ENCODE measurements around the gene SPATC1L.
"Not testable (repeated sequence)": the region's sequence is repeated elsewhere in the genome, so short reads cannot be mapped to it uniquely, and the experiment has no call there.

Gene SPATC1L

DNA sequence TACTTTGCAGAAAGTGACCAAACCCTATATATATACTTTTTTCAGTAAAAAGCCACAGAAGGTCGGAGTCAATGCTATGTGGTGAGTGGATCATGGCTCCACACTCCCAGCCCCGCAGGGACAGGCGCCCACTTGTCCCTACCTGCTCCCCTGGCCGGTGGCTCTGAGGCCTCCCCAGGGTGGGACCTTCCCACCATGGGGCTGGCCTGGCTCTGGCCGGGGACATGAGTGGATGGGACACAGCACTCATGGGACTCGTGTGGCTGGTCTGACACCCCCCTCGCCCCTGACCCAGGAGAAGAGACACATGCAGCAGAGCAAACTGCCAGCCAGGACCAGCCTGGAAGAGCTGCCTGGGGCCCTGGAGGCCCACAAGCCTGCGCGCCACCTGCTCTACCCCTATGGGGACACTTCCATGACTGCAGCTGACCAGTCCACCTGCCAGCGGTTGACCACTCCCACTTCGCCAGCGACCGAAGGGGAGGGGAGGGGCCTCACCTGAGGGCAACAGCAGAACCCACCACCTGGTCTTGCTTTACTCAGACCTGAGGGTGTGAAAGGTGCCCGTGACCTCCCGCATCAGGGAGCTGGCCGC, 2.2 kb downstream of the SPATC1L start:
- DNase-seq, result no peak

GRCh38 chr21:46181436-46181835, 2.8 kb downstream of the SPATC1L start:
- no peak for DNase-seq

GRCh38 chr21:46180778-46181391, 3.4 kb downstream of the SPATC1L start:
- no peak for DNase-seq

DNA sequence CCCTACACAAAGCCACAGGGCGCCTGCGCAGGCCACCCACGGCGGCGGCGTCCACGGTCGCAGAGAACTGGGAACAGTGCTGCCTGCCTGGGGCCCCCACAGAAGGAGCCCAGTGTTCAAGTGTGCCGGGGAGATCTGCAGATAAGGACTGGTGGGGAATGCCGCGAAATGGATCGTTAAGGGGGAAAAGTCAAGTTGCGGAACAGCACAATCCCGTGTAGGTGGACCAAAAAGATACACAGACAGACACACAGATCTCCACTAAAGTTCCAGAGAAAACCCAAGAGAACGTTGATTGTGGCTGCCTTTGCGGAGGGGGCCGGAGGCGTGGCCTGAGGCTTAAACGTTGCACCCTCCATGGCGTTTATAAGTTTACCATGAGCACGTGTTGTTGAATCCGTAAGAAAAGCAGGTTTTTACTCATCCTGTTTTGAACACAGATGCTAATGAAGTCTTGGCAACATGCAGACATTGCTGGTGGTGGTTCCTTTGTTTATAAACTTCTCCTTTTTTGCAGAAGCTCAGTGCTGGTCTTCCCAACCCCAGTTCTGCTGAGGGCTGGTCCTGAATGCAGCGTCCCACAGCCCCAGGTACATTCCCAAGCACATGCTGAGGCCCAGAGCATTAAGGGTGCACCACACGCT, 4.1 kb downstream of the SPATC1L start:
- no peak for DNase-seq

GRCh38 chr21:46179708-46180078, 4.6 kb downstream of the SPATC1L start:
- no peak for DNase-seq

DNA sequence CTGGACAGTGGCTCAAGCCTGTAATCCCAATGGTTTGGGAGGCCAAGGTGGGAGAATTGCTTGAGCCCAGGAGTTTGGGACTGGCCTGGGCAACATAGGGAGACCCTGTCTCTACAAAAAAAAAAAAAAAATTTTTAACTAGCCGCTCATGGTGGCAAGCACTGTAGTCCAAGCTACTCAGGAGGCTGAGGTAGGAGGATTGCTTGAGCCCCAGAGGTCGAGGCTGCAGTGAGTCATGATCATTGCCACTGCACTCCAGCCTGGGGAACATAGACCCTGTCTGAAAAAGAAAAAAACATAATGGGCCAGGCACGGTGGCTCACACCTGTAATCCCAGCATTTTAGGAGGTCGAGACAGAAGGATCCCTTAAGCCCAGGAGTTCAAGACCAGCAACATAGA, 5.3 kb downstream of the SPATC1L start:
- DNase-seq, result no peak

DNA sequence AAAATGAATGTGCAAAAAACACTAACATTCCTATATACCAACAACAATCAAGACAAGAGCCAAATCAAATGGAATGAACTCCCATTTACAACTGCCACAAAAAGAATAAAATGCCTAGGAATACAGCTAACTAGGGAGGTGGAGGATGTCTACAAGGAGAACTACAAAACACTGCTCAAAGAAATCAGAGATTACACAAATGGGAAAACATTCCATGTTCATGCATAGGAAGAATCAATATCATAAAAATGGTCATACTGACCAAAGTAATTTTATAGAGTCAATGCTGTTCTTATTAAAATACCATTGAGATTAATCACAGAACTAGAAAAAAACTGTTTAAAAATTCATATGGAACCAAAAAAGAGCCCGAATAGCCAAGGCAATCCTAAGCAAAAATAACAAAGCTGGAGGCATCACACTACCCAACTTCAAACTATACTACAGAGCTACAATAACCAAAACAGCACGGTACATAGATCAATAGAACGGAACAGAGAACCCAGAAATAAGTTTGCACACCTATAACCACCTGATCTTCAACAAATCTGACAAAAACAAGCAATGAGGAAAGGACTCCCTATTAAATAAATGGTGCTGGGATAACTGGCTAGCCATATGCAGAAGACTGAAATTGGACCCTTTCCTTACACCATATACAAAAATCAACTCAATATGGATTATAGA, 7.7 kb downstream of the SPATC1L start:
- DNase-seq, result not testable (repeated sequence)

GRCh38 chr21:46173573-46173972, 10.7 kb downstream of the SPATC1L start:
- DNase-seq, result no peak

- DNase-seq, result no peak
Measured at GRCh38 chr21:46172863-46173528, 11.3 kb downstream of the SPATC1L start.

- no peak for DNase-seq
Measured at GRCh38 chr21:46171996-46172862, 12.0 kb downstream of the SPATC1L start.

- no peak for DNase-seq
Measured at GRCh38 chr21:46171585-46171984, 12.7 kb downstream of the SPATC1L start.

DNA sequence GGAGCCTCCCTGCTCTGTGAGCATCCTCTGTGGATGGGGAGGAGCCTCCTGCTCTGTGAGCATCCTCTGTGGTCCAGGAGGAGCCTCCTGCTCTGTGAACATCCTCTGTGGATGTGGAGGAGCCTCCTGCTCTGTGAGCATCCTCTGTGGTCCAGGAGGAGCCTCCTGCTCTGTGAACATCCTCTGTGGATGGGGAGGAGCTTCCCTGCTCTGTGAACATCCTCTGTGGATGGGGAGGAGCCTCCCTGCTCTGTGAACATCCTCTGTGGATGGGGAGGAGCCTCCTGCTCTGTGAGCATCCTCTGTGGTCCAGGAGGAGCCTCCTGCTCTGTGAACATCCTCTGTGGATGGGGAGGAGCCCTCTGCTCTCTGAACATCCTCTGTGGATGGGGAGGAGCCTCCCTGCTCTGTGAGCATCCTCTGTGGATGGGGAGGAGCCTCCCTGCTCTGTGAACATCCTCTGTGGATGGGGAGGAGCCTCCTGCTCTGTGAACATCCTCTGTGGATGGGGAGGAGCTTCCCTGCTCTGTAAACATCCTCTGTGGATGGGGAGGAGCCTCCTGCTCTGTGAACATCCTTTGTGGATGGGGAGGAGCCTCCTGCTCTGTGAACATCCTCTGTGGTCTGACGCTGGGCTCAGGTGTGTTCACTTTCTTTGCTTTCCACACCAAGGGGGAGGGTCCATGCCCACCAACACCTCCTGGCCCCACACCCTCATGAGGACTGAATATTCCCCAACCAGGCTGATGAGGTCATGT, 13.6 kb downstream of the SPATC1L start:
- DNase-seq, result not testable (repeated sequence)

- DNase-seq, result no peak
Measured at GRCh38 chr21:46168659-46169386, 15.4 kb downstream of the SPATC1L start.

DNA sequence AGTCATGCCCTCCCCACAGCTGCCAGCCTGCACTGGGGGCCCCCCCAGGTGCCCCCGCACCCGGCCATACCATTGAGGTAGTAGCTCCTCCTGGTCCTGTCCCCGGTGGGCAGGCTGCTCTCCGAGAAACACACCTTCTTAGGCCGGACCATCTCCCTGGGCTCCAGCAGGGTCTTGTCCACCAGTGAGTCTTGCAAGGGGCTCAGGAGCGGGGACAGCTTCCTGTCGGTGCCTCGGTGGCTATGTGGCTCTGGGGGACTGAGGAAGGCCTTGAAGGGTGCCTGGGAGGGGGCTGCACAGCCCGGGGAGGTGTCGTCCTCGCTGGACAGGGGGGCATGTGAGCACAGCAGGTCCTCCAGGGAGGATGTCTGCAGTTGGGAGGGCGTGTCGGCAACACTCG, 16.0 kb downstream of the SPATC1L start:
- DNase-seq, result no peak

- no peak for DNase-seq
Measured at GRCh38 chr21:46165098-46165497, 19.2 kb downstream of the SPATC1L start.

DNA sequence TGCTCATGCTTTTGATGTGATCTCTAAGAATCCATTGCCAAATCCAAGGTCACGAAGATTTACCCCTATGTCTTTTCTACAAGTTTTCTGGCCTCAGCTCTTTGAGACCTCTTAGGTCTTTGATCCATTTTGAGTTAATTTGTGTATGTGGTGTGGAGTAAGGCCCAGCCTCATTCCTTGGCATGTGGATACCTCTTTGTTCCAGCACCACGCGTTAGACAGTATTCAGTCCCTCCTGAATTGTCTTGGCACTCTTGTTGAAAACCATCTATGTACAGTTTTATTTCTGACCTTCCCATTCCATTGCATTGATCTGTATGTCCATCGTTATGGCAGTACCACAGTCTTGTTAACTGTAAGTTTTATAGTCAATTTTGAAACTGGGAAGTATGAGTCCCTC, 20.9 kb downstream of the SPATC1L start:
- no peak for DNase-seq

DNA sequence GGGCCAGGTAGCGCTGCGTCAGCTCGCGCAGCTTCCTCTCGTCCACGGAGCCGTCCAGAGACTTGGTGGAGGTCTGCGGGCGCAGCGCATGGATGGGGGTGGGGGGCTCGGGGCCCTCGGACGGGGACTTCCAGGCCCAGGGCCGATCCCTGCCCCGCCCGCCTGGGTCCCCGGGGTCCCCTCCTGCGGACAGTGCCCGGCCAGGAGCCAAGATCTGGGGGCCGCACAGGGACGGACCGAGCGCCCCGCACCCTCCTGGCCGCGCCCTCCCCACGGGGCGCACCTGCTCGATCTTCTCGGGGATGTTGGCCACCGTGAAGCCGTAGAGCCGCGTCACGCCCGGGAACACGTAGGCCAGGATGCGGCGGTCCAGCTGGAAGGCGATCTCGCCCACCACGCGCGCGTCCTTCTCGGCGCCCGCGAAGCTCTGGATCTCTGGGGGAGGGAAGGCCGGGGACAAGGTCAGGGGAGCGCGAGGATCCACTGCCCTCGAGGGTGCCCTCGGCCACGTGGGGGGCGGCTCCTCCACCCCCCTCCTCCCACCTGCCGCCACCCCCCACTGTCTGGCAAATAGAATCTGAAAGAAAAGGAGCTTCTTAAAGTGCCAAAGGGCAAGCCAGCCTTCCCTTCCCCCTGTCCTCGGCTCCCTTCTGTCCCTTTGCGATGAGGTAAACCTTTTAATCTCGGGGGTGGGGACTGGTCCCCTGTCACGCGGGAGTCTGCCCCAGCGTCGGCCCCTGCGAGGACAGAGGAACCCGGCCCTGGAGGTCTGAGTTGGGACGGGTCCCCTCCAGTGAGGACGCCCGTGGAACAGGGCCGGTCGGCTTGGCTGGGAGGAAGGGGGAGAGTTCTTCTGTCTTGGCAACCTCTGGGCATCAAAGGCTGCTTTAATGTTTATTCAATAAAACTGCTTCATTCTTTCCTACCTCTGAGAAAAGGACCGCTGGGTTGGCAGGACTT, 22.3 kb downstream of the SPATC1L start:
- no peak for DNase-seq

DNA sequence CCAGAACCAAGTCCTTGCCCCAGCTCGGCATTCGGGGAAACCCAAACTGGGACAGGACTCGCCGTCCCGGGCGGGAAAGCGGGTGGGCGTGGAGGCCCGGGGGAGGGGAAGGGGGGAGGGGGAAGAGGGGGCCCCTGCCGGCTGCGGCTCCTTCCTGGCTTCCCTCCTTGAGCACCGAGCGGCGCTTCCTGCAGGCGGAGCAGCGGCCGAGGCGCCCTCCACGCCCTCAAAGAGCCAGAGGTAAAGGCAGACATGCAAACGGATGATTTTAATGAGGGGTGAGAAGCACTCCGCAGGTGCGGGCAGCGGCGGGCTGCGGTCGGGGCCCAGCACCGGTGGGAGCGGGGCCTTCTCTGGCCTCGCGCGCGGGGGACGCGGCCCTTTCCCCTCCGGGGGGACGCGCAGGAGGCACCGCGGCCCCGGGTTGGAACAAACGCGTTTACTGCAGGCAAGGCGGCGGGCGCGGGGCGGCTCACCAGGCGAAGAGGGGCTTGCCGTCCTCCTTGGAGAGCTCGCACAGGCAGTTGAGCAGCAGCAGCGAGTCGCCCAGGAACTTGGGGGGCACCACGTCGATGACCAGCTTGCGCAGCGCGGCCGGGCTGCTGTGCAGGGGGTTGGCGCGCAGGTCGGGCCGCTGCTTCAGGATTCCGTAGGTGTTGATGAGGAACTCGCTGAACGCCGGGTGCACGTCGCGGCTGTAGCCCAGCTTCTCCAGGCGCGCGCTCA, 23.2 kb downstream of the SPATC1L start:
- DNase-seq, result peak in 1 of 2 experiments; percentile 38

GRCh38 chr21:46160657-46160906, 23.7 kb downstream of the SPATC1L start:
- DNase-seq, result no peak
